K562 treated with DMSO at 1 percent for 48 hours (cell line): ENCODE data around the gene USP14. TPM values are rescaled to one million over a fixed set of nuclear protein-coding genes. Genes with fewer than 3 reads are reported as not detected.

ENCODE experiments used
- total RNA-seq: library from RNA; unstranded; fragments of 300-600 nt; gene quantifications from 2 replicates; pipeline ENCODE4 v1.2.3, GENCODE V29; 2022; ENCODE audit warnings: low replicate concordance; ENCODE audit errors: extremely low read depth

USP14 gene
- not detected in 2 replicates for total RNA-seq

DNA sequence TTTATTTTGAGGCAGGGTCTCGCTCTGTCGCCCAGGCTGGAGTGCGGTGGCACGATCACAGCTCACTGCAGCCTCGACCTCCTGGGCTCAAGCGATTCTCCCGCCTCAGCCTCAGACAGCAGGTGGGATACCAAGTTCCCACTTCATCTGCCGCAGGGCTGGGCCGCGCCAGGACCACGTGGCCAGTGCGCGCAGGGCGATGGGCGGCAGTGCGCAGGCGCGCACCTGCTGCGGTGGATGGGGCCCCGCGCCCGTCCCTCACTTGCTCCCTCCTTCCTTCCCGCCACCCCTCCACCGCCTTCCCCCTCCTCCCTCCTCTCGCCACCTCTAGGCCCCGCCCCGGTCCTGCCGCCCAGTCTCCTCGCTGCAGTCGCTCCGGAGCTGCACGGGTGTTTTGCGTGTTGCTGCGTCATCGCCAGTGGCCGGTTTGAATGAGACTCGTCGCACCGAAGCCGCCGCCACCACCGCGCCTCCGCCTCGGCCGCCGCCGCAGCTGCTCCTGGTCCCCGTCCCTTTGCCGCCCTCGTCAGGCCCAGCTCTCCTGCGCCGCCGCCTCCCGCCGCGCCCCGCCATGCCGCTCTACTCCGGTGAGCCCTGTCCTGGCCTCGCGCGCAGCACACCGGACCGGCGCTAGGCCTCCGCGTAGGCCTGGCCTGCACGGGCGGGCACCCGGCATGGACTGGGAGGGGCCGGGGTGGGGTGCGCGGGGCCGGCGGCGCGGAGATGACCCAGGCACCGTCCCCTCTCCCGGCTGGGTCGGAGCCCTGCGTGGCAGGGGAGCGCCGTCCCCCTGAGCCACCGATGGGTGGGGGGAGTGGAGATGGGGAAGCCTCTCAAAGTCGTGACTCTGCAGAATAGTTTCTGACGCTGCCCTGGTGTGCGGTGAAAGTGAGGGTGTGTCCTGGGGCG is at the start of gene USP14:
Gene USP14, plus strand, starts transcription at position 430 of the 909 bp plus-strand sequence. Its CDS starts 142 bp downstream, at position 572.

Other genes starting within 250 kb of the USP14 start
- not detected in 2 replicates for gene TUBB8B, start 108.9 kb upstream of the USP14 start, total RNA-seq
- gene THOC1, start 109.5 kb downstream of the USP14 start, total RNA-seq = not detected in 2 replicates